ENCODE data around the gene ZNF558.

DNA sequence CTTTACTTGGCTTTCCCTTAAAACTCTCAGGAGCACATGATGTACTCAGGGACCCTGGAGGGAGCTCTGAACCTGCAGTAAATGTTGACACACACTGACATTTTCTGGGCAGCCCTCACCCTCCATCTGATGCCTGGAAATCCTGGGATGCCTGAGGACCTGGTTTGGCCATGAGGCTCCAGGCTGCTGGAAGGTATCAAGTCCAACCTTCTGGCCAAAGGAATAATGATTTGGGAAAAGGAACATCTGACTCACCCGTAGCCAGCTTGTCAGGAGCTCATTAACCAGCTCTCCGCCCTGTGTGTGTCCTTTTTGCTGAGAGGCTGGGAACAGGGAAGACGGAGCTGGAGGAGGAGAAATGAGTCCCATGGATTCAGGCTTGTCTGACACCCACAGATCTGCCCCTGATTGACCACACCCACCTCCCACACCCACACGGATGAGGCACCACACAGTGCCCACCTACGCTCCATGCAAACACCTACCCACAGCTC lies 10.3 kb downstream of the ZNF558 start:
- TF ChIP-seq, protein P1, sequence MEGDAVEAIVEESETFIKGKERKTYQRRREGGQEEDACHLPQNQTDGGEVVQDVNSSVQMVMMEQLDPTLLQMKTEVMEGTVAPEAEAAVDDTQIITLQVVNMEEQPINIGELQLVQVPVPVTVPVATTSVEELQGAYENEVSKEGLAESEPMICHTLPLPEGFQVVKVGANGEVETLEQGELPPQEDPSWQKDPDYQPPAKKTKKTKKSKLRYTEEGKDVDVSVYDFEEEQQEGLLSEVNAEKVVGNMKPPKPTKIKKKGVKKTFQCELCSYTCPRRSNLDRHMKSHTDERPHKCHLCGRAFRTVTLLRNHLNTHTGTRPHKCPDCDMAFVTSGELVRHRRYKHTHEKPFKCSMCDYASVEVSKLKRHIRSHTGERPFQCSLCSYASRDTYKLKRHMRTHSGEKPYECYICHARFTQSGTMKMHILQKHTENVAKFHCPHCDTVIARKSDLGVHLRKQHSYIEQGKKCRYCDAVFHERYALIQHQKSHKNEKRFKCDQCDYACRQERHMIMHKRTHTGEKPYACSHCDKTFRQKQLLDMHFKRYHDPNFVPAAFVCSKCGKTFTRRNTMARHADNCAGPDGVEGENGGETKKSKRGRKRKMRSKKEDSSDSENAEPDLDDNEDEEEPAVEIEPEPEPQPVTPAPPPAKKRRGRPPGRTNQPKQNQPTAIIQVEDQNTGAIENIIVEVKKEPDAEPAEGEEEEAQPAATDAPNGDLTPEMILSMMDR (IDR thresholded peaks at IDR 0.05): no peak
- TF ChIP-seq POLR2AphosphoS5 (IDR thresholded peaks at IDR 0.05): no peak
- no peak for TF ChIP-seq POLR2A (IDR thresholded peaks at IDR 0.05)
- peak; percentile 66 for TF ChIP-seq EP300 (IDR thresholded peaks at IDR 0.05)

All from suprapubic skin (tissue), 4 donors.